WTC11 (cell line): ENCODE data around the gene STK33. TPM values are rescaled to one million over a fixed set of nuclear protein-coding genes. Genes with fewer than 3 reads are reported as not detected.

Source experiments
- ATAC-seq: fragments of 200-7000 bp; cut with Tn5 transposase; 2 replicates; pipeline ENCODE4 v1.10.0; 2021; ENCODE audit warnings: mild to moderate bottlenecking, moderate library complexity
- CTCF ChIA-PET: fragments of 300-600 bp; sonication (Branson Sonifier 250); formaldehyde crosslinking; loops from one replicate; lab custom pipeline; 2021; ENCODE audit warnings: antibody characterized with exemption; lab: Charles Lee
- POLR2A ChIA-PET: fragments of 350-600 bp; sonication (Branson Sonifier 250); formaldehyde crosslinking; loops from one replicate; lab custom pipeline; 2021; ENCODE audit warnings: antibody characterized with exemption; lab: Charles Lee
- DNase-seq: peaks from one replicate; pipeline ENCODE4 v3.0.0; 2021; ENCODE audit warnings: low spot score
- H3K27ac Mint-ChIP-seq: 2 replicates; pipeline ENCODE4 v1.8.0; 2021; ENCODE audit warnings: mixed read lengths
- H3K27me3 Mint-ChIP-seq: 2 replicates; pipeline ENCODE4 v1.8.0; 2021; ENCODE audit warnings: low read depth, mild to moderate bottlenecking, moderate library complexity, mixed read lengths
- H3K36me3 Mint-ChIP-seq: 2 replicates; pipeline ENCODE4 v1.8.0; 2021; ENCODE audit warnings: mixed read lengths
- H3K4me1 Mint-ChIP-seq: 2 replicates; pipeline ENCODE4 v1.8.0; 2022; ENCODE audit warnings: mixed read lengths
- H3K4me3 Mint-ChIP-seq: 2 replicates; pipeline ENCODE4 v1.8.0; 2021; ENCODE audit warnings: mild to moderate bottlenecking, moderate library complexity, mixed read lengths
- H3K9me3 Mint-ChIP-seq: 2 replicates; pipeline ENCODE4 v1.8.0; 2021; ENCODE audit warnings: mixed read lengths
- ESRRA ChIP-seq: sonication (generic); formaldehyde crosslinking; IDR thresholded peaks from 2 replicates; pipeline ENCODE4 v1.8.1; 2022; ENCODE audit warnings: mild to moderate bottlenecking, missing genetic modification reagents, borderline replicate concordance
- FOXK1 ChIP-seq: sonication (generic); formaldehyde crosslinking; IDR thresholded peaks from 2 replicates; pipeline ENCODE4 v1.8.0; 2022; ENCODE audit warnings: mild to moderate bottlenecking, moderate library complexity, missing genetic modification reagents
- MXD4 ChIP-seq: fragments of 250-450 bp; sonication (Bioruptor Pico); IDR thresholded peaks from 2 replicates; pipeline ENCODE4 v1.8.0; 2021; ENCODE audit warnings: mild to moderate bottlenecking, moderate library complexity, borderline replicate concordance
- NFATC4 ChIP-seq: fragments of 250-450 bp; sonication (Bioruptor Pico); IDR thresholded peaks from 2 replicates; pipeline ENCODE4 v1.9.0; 2021; ENCODE audit warnings: mild to moderate bottlenecking
- RORB ChIP-seq: fragments of 250-450 bp; sonication (Bioruptor Pico); IDR thresholded peaks from 2 replicates; pipeline ENCODE4 v1.9.0; 2021; ENCODE audit warnings: mild to moderate bottlenecking
- ZNF232 ChIP-seq: sonication (generic); formaldehyde crosslinking; IDR thresholded peaks from 2 replicates; pipeline ENCODE4 v1.8.0; 2022; ENCODE audit warnings: mild to moderate bottlenecking, missing genetic modification reagents
- total RNA-seq: library from RNA; stranded (reverse); gene quantifications from 3 replicates; pipeline ENCODE4 v1.2.3, GENCODE V29; 2021
- TF ChIP-seq, protein P1 (sequence below): sonication (generic); formaldehyde crosslinking; IDR thresholded peaks from 2 replicates; pipeline ENCODE4 v1.8.1; 2023; ENCODE audit warnings: mild to moderate bottlenecking, missing genetic modification reagents, moderate library complexity
- TF ChIP-seq, protein P2 (sequence below): sonication (generic); formaldehyde crosslinking; IDR thresholded peaks from 2 replicates; pipeline ENCODE4 v1.8.1; 2022; ENCODE audit warnings: low read depth, missing genetic modification reagents, borderline replicate concordance
- TF ChIP-seq, protein P3 (sequence below): sonication (generic); formaldehyde crosslinking; IDR thresholded peaks from 2 replicates; pipeline ENCODE4 v1.8.1; 2023; ENCODE audit warnings: mild to moderate bottlenecking, missing genetic modification reagents
- TF ChIP-seq, protein P4 (sequence below): fragments of 250-450 bp; sonication (Bioruptor Pico); conservative IDR thresholded peaks from 2 replicates; pipeline ENCODE4 v1.9.0; 2021; ENCODE audit warnings: mild to moderate bottlenecking
- TF ChIP-seq, protein P5 (sequence below): sonication (generic); formaldehyde crosslinking; IDR thresholded peaks from 2 replicates; pipeline ENCODE4 v1.8.0; 2023; ENCODE audit warnings: missing genetic modification reagents, mild to moderate bottlenecking, borderline replicate concordance
- TF ChIP-seq, protein P6 (sequence below): sonication (generic); formaldehyde crosslinking; IDR thresholded peaks from 2 replicates; pipeline ENCODE4 v1.8.1; 2023; ENCODE audit warnings: mild to moderate bottlenecking, missing genetic modification reagents, borderline replicate concordance
- TF ChIP-seq, protein P7 (sequence below): sonication (generic); formaldehyde crosslinking; IDR thresholded peaks from 2 replicates; pipeline ENCODE4 v1.8.0; 2023; ENCODE audit warnings: mild to moderate bottlenecking, missing genetic modification reagents

The STK33 gene
- total RNA-seq, 1 experiment from 2014 or later = 13.3 TPM

DNA sequence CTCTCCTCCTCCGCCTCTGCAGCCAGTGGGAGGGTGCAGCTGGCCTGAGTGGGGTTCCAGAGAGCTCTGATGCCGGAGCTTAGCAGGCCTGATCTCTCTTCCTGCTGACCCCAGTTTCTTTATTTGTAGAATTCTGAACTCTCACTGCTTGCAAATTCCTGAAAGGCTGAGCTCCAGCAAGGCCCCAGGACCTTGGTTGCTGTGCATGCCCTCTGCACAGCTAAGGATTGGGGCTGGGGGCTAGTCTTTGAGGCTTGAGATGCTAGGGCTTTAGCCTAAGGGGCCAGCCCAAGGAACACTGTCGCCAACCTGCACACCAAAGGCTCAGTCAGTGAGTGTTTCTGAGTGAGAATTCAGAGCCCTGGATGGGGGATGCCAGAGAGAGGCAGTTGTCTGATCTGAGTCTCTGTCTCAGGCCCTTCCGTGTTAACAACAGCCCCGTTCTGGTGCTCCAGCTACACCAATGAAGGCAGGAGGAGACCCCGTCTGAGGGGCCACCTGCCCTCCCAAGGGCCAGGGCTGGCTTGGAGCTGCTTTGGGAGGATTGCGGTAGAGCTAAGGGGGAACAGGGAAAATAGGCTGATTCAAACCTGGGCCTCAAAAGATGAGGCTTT is 224.3 kb downstream of the STK33 start (continued):
- no peak for TF ChIP-seq RORB (CRISPR knock-in tag)

DNA sequence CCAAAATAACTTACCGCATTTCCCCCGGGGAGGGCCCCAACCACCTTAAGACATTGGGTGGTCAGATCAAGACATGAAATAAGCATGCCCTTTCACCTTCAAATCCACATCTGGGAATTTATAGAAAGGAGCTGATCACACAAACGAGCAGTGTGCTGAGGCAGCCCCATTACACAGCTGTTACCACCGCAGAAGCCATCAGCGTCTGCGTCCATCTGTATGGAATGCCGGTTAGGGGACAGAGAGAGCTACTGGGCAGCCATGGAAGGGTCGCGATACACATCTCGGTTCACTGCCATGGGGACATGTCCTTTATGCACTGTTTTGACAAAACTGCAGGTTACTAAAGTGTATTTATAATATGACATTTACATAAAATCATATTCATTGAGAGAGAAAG is 225.3 kb downstream of the STK33 start:
- no peak for ATAC-seq
- TF ChIP-seq, protein P1, sequence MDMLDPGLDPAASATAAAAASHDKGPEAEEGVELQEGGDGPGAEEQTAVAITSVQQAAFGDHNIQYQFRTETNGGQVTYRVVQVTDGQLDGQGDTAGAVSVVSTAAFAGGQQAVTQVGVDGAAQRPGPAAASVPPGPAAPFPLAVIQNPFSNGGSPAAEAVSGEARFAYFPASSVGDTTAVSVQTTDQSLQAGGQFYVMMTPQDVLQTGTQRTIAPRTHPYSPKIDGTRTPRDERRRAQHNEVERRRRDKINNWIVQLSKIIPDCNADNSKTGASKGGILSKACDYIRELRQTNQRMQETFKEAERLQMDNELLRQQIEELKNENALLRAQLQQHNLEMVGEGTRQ (CRISPR knock-in tag) = no peak
- TF ChIP-seq FOXK1 (CRISPR knock-in tag) (no peak), MXD4 (CRISPR knock-in tag) (no peak), ESRRA (CRISPR knock-in tag) (no peak), ZNF232 (no peak), NFATC4 (CRISPR knock-in tag) (no peak)
- TF ChIP-seq, protein P2, sequence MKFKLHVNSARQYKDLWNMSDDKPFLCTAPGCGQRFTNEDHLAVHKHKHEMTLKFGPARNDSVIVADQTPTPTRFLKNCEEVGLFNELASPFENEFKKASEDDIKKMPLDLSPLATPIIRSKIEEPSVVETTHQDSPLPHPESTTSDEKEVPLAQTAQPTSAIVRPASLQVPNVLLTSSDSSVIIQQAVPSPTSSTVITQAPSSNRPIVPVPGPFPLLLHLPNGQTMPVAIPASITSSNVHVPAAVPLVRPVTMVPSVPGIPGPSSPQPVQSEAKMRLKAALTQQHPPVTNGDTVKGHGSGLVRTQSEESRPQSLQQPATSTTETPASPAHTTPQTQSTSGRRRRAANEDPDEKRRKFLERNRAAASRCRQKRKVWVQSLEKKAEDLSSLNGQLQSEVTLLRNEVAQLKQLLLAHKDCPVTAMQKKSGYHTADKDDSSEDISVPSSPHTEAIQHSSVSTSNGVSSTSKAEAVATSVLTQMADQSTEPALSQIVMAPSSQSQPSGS (CRISPR knock-in tag) = no peak
- TF ChIP-seq, protein P3, sequence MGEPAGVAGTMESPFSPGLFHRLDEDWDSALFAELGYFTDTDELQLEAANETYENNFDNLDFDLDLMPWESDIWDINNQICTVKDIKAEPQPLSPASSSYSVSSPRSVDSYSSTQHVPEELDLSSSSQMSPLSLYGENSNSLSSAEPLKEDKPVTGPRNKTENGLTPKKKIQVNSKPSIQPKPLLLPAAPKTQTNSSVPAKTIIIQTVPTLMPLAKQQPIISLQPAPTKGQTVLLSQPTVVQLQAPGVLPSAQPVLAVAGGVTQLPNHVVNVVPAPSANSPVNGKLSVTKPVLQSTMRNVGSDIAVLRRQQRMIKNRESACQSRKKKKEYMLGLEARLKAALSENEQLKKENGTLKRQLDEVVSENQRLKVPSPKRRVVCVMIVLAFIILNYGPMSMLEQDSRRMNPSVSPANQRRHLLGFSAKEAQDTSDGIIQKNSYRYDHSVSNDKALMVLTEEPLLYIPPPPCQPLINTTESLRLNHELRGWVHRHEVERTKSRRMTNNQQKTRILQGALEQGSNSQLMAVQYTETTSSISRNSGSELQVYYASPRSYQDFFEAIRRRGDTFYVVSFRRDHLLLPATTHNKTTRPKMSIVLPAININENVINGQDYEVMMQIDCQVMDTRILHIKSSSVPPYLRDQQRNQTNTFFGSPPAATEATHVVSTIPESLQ (CRISPR knock-in tag) = no peak
- TF ChIP-seq, protein P4, sequence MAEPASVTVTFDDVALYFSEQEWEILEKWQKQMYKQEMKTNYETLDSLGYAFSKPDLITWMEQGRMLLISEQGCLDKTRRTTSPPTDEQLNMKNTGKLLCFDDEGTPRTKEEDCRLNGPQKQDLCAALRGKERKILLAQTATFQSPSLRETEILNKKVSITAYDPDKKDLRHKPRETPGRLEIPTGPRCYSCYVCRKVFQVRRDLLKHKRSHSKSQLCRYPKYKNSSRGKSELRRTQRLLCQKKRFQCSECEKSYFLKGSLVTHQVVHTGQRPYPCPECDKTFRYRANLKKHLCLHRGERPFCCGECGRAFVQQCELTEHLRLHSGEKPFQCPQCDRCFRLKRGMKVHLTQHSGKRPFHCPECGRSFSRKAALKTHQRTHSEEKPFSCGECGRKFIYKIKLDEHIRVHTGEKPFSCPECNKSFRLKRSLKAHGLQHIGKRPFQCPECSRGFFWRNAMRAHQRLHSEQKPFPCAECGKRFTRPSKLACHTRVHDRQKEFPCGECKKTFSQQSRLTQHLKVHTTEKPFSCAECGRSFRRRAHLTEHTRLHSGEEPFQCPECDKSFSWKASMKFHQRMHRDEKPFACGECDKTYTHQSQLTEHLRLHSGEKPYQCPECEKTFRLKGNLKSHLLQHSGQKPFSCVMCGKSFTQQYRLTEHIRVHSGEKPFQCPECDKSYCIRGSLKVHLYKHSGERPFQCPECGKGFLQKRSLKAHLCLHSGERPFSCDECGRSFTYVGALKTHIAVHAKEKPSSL = no peak
- TF ChIP-seq, protein P5, sequence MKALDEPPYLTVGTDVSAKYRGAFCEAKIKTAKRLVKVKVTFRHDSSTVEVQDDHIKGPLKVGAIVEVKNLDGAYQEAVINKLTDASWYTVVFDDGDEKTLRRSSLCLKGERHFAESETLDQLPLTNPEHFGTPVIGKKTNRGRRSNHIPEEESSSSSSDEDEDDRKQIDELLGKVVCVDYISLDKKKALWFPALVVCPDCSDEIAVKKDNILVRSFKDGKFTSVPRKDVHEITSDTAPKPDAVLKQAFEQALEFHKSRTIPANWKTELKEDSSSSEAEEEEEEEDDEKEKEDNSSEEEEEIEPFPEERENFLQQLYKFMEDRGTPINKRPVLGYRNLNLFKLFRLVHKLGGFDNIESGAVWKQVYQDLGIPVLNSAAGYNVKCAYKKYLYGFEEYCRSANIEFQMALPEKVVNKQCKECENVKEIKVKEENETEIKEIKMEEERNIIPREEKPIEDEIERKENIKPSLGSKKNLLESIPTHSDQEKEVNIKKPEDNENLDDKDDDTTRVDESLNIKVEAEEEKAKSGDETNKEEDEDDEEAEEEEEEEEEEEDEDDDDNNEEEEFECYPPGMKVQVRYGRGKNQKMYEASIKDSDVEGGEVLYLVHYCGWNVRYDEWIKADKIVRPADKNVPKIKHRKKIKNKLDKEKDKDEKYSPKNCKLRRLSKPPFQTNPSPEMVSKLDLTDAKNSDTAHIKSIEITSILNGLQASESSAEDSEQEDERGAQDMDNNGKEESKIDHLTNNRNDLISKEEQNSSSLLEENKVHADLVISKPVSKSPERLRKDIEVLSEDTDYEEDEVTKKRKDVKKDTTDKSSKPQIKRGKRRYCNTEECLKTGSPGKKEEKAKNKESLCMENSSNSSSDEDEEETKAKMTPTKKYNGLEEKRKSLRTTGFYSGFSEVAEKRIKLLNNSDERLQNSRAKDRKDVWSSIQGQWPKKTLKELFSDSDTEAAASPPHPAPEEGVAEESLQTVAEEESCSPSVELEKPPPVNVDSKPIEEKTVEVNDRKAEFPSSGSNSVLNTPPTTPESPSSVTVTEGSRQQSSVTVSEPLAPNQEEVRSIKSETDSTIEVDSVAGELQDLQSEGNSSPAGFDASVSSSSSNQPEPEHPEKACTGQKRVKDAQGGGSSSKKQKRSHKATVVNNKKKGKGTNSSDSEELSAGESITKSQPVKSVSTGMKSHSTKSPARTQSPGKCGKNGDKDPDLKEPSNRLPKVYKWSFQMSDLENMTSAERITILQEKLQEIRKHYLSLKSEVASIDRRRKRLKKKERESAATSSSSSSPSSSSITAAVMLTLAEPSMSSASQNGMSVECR (CRISPR knock-in tag) = no peak
- TF ChIP-seq, protein P6, sequence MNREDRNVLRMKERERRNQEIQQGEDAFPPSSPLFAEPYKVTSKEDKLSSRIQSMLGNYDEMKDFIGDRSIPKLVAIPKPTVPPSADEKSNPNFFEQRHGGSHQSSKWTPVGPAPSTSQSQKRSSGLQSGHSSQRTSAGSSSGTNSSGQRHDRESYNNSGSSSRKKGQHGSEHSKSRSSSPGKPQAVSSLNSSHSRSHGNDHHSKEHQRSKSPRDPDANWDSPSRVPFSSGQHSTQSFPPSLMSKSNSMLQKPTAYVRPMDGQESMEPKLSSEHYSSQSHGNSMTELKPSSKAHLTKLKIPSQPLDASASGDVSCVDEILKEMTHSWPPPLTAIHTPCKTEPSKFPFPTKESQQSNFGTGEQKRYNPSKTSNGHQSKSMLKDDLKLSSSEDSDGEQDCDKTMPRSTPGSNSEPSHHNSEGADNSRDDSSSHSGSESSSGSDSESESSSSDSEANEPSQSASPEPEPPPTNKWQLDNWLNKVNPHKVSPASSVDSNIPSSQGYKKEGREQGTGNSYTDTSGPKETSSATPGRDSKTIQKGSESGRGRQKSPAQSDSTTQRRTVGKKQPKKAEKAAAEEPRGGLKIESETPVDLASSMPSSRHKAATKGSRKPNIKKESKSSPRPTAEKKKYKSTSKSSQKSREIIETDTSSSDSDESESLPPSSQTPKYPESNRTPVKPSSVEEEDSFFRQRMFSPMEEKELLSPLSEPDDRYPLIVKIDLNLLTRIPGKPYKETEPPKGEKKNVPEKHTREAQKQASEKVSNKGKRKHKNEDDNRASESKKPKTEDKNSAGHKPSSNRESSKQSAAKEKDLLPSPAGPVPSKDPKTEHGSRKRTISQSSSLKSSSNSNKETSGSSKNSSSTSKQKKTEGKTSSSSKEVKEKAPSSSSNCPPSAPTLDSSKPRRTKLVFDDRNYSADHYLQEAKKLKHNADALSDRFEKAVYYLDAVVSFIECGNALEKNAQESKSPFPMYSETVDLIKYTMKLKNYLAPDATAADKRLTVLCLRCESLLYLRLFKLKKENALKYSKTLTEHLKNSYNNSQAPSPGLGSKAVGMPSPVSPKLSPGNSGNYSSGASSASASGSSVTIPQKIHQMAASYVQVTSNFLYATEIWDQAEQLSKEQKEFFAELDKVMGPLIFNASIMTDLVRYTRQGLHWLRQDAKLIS (CRISPR knock-in tag) = no peak
- TF ChIP-seq, protein P7, sequence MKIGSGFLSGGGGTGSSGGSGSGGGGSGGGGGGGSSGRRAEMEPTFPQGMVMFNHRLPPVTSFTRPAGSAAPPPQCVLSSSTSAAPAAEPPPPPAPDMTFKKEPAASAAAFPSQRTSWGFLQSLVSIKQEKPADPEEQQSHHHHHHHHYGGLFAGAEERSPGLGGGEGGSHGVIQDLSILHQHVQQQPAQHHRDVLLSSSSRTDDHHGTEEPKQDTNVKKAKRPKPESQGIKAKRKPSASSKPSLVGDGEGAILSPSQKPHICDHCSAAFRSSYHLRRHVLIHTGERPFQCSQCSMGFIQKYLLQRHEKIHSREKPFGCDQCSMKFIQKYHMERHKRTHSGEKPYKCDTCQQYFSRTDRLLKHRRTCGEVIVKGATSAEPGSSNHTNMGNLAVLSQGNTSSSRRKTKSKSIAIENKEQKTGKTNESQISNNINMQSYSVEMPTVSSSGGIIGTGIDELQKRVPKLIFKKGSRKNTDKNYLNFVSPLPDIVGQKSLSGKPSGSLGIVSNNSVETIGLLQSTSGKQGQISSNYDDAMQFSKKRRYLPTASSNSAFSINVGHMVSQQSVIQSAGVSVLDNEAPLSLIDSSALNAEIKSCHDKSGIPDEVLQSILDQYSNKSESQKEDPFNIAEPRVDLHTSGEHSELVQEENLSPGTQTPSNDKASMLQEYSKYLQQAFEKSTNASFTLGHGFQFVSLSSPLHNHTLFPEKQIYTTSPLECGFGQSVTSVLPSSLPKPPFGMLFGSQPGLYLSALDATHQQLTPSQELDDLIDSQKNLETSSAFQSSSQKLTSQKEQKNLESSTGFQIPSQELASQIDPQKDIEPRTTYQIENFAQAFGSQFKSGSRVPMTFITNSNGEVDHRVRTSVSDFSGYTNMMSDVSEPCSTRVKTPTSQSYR (CRISPR knock-in tag) = no peak
- CTCF ChIA-PET = interaction anchor here (0.9 to 1.9 kb wide), 5 partner anchors 11 to 198 kb away, joined by 3 to 5 read pairs (median 3); partner anchors contain the start of gene LMO1
- POLR2A ChIA-PET = no interaction called here
- peaks cover 3% of the 10 kb centered on the region; the same call in 1 of the 2 replicates for H3K27me3 Mint-ChIP-seq
- H3K9me3 Mint-ChIP-seq = 0 out of 2 replicates have a peak, but pooled peaks cover 5% of the 10 kb centered on the region
- H3K4me1 Mint-ChIP-seq = no peaks in the 10 kb centered on the region
- no peak for DNase-seq
- no peak overlapping the region for H3K4me3 Mint-ChIP-seq
- no peaks in the 10 kb centered on the region for H3K36me3 Mint-ChIP-seq
- H3K27ac Mint-ChIP-seq = no peak overlapping the region
